ENCODE results near the gene ARF1. TPM values are rescaled to one million over a fixed set of nuclear protein-coding genes. Genes with fewer than 3 reads are reported as not detected.

The ARF1 gene
- total and polyA plus RNA-seq, 4 donors: 232 to 356 (median 320) TPM

DNA sequence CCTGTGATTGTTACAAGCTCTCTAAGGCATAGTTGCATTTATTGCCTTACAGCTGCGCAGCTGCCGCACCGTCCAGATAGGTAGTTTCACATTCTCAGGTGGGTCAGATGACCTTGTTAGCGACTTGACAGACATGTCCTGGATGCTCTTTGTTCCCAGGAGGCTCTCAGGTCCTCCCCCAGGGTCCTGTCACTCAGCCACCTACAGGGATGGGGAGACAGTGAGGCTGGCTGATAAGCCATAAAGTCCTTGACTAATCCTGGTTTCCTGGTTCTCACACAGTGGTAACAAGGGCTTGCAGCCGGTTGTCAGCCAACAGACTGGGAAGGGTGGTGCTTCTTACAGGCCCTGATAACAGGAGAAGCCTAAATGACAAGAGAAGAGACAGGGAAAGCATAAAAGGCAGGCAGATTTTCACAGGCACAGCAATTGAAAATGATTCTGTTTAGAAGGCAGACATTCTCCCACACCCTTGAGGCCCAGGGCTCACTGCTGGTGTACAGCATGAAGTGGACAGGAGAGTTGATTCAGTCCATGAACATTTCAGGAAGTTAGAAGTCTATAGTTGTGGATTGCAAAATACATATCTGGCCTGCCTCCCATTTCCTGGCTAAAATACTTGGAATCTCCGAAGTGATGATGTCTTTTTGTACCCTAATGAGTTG lies 2.9 kb downstream of the ARF1 start:
- ATAC-seq (ENCODE audit: low FRiP score): no peak
- no peaks in the 10 kb centered on the region for H3K27me3 ChIP-seq (ENCODE audit: control insufficient read depth in 1 of 2, insufficient read depth in 2 of 2, low read length in 1 of 2)
- peaks cover 2 to 18% of the 10 kb centered on the region in 2 donors for H3K4me1 ChIP-seq (ENCODE audit: control insufficient read depth in 1 of 2, insufficient read depth in 2 of 2, low read length in 2 of 2)
- H3K4me3 ChIP-seq (ENCODE audit: low read length in 2 of 2): no peak overlapping the region
- intact Hi-C loops (cut with DNase I): loop anchor here in 1 of 2 donors (10.0 kb wide), 1 partner anchor 741 kb away; no protein-coding TSS in a partner anchor
- H3K9me3 ChIP-seq (ENCODE audit: control insufficient read depth, low read length): no peaks in the 10 kb centered on the region
- no peak overlapping the region for H3K27ac ChIP-seq (ENCODE audit: low read depth in 1 of 2, low read length in 2 of 2)
- no peaks in the 10 kb centered on the region for H3K36me3 ChIP-seq (ENCODE audit: control insufficient read depth in 1 of 2, insufficient read depth in 2 of 2, low read length in 1 of 2)
- WGBS, 2 donors: 43 to 44% methylated on average over 6 of the region's 6 CpGs
- peak; percentile 45 to 49 for DNase-seq

DNA sequence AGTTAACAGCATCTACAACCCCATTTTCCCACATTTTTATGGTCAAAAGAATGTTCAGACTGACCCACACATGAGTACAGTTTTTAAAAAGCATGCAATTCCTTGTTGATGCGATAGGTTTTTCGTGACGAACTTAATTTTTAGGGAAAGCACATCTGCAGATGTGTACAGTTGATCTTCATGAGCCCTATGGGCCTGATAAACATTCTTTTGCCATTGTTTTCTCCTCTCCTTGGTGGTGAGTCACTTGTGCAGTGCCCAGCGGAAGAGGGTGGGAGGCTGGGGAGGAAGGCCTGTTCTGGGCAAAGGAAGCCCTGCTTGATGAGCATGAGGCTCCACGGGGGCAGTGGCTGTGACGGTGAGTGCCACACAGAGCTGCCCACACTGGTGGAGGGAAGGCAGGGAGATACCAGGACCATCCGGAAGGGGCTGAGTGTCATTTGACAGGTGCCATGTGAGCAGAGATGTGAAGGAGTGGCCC lies 5.3 kb downstream of the ARF1 start:
- H3K36me3 ChIP-seq (ENCODE audit: control insufficient read depth in 1 of 2, insufficient read depth in 2 of 2, low read length in 1 of 2): no peaks in the 10 kb centered on the region
- H3K27me3 ChIP-seq (ENCODE audit: control insufficient read depth in 1 of 2, insufficient read depth in 2 of 2, low read length in 1 of 2): no peaks in the 10 kb centered on the region
- H3K27ac ChIP-seq (ENCODE audit: low read depth in 1 of 2, low read length in 2 of 2): no peak overlapping the region
- intact Hi-C loops (cut with DNase I): loop anchor here in 1 of 2 donors (10.0 kb wide), 1 partner anchor 743 kb away; no protein-coding TSS in a partner anchor
- 31 to 38% methylated on average over 7 of the region's 7 CpGs for WGBS, 2 donors
- no peaks in the 10 kb centered on the region for H3K9me3 ChIP-seq (ENCODE audit: control insufficient read depth, low read length)
- H3K4me1 ChIP-seq (ENCODE audit: control insufficient read depth in 1 of 2, insufficient read depth in 2 of 2, low read length in 2 of 2): peaks cover 2 to 21% of the 10 kb centered on the region in 2 donors
- no peak overlapping the region for H3K4me3 ChIP-seq (ENCODE audit: low read length in 2 of 2)
- ATAC-seq (ENCODE audit: low FRiP score) (no peak), DNase-seq (peak; percentile 69 to 84)

DNA sequence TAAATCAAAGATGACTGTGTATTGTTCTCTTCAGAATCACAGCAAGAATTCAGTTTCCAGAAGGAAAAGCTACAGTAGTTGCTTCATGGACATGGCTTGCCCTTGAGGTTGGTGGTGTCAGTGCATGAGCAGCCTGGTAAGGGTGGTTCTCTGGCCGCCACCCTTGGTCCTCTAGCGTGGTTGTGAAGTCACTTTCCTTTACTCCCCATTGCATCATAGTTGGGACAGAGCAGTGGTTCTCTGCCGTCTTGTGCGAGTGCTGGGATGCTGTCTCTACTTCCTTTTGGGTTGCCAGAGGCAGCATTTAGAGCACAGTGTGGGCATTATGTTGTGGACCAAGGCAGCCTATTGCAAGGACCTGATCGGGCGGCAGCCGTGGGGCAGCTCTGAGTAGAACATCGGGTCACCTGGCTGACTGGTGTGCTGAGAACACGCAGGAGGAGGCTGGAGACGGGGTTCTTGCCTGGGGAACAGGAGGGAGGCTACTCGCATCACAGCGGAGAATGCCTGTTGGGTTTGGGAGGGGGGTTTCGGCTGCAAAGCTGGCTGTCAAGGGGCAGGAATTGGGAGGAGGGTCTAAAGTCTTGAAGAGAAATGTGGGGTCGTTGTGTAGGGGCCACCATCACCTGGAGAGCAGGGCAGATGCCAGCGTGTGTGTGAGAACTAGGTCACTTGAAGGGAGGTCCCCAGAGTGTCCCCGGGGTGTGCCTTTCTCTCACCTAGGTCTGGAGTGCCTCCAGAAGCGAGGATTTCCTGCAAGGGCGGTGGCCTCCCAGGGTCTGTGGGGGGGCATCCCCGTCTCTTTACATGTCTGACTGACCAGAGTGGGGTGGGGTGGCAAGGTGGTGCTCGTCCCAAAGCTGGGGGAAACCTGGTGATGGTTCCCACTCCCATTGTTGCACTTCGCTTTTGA lies 6.3 kb downstream of the ARF1 start:
- no peak overlapping the region for H3K27ac ChIP-seq (ENCODE audit: low read depth in 1 of 2, low read length in 2 of 2)
- ATAC-seq (ENCODE audit: low FRiP score) (no peak), DNase-seq (peak; percentile 40 to 72)
- 72 to 77% methylated on average over 21 of the region's 21 CpGs for WGBS, 2 donors
- H3K36me3 ChIP-seq (ENCODE audit: control insufficient read depth in 1 of 2, insufficient read depth in 2 of 2, low read length in 1 of 2): no peaks in the 10 kb centered on the region
- peaks cover 2 to 21% of the 10 kb centered on the region in 2 donors for H3K4me1 ChIP-seq (ENCODE audit: control insufficient read depth in 1 of 2, insufficient read depth in 2 of 2, low read length in 2 of 2)
- intact Hi-C loops (cut with DNase I): loop anchor here in 1 of 2 donors (10.0 kb wide), 1 partner anchor 744 kb away; no protein-coding TSS in a partner anchor
- no peaks in the 10 kb centered on the region for H3K9me3 ChIP-seq (ENCODE audit: control insufficient read depth, low read length)
- no peak overlapping the region for H3K4me3 ChIP-seq (ENCODE audit: low read length in 2 of 2)
- H3K27me3 ChIP-seq (ENCODE audit: control insufficient read depth in 1 of 2, insufficient read depth in 2 of 2, low read length in 1 of 2): no peaks in the 10 kb centered on the region

DNA sequence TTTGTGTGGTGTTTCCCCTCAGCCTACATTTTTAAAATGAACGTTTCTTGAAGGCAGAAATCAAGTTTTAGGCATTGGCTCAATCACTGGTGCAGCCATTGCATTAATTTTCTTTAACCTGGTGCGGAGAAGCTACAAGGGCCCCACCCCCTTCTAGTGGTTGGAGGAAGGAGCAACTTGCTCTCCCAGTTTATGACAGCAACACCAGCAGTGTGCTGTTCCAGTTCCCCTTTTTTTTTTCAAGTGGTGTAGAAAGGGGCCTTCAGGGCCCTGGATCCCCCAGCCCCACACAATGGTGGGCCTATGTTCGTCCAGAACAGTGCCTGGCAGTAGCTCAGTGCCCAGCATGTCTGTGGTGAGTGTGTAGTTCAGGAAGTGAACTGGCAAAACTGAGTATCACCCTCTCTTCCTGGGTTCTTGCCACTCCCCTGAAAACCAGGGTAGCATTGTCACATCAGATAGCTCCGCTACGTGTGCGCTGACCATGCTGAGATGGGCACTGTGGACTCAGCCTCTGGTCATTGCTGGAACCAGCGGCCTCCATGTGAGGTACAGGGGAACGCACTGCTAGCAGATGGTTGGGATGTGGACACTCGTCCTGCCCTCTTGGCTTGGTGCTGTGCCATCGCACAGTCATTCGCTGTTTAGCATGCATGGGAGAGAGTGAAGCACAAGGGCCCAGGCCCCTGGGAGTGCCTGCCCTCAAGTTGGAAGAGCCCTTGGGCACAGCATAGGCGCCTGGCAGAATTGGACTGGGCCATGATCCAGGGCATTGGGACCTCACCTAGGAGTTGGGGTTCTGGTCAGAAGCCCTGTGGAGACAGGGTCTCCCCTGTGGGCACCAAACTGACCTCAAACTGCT lies 7.2 kb downstream of the ARF1 start:
- intact Hi-C loops (cut with DNase I): loop anchor here in 1 of 2 donors (10.0 kb wide), 1 partner anchor 745 kb away; no protein-coding TSS in a partner anchor
- no peaks in the 10 kb centered on the region for H3K27me3 ChIP-seq (ENCODE audit: control insufficient read depth in 1 of 2, insufficient read depth in 2 of 2, low read length in 1 of 2)
- H3K9me3 ChIP-seq (ENCODE audit: control insufficient read depth, low read length): peaks cover 2% of the 10 kb centered on the region
- H3K36me3 ChIP-seq (ENCODE audit: control insufficient read depth in 1 of 2, insufficient read depth in 2 of 2, low read length in 1 of 2): no peaks in the 10 kb centered on the region
- H3K4me3 ChIP-seq (ENCODE audit: low read length in 2 of 2): no peak overlapping the region
- peaks cover under 1 to 19% of the 10 kb centered on the region in 2 donors for H3K4me1 ChIP-seq (ENCODE audit: control insufficient read depth in 1 of 2, insufficient read depth in 2 of 2, low read length in 2 of 2)
- DNase-seq (no peak), ATAC-seq (ENCODE audit: low FRiP score) (no peak)
- WGBS, 2 donors: 65 to 67% methylated on average over 12 of the region's 12 CpGs
- H3K27ac ChIP-seq (ENCODE audit: low read depth in 1 of 2, low read length in 2 of 2): no peak overlapping the region

DNA sequence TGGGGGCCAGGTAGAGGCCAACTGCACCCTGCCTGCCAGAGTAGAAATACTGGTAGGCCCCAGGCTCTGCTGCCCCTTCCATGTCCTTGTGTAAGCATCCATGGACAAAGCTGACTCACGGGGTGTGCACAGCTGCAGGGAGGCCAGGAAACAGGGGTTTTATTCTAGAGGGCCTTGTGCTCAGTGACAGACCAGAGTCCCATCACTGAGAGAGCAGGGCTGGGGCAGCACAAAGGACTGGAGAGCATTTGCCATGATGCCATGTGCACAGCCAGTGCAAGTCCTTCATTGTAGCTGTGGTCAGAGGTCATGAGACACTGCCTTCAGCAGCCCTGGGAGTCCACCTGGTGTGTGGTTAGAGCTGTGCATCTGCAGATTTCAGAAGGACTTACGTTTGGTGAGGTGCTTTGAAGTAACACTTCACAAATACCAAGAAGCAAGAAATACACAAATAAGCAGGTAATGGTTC lies 8.1 kb downstream of the ARF1 start:
- intact Hi-C loops (cut with DNase I): no loop called here
- H3K4me3 ChIP-seq (ENCODE audit: low read length in 2 of 2): no peak overlapping the region
- no peaks in the 10 kb centered on the region for H3K36me3 ChIP-seq (ENCODE audit: control insufficient read depth in 1 of 2, insufficient read depth in 2 of 2, low read length in 1 of 2)
- 18 to 21% methylated on average over 2 of the region's 2 CpGs for WGBS, 2 donors
- peaks cover 0 to 11% of the 10 kb centered on the region in 2 donors for H3K4me1 ChIP-seq (ENCODE audit: control insufficient read depth in 1 of 2, insufficient read depth in 2 of 2, low read length in 2 of 2)
- ATAC-seq (ENCODE audit: low FRiP score) (no peak), DNase-seq (no peak)
- H3K27me3 ChIP-seq (ENCODE audit: control insufficient read depth in 1 of 2, insufficient read depth in 2 of 2, low read length in 1 of 2): no peaks in the 10 kb centered on the region
- H3K27ac ChIP-seq (ENCODE audit: low read depth in 1 of 2, low read length in 2 of 2): no peak overlapping the region
- peaks cover 2% of the 10 kb centered on the region for H3K9me3 ChIP-seq (ENCODE audit: control insufficient read depth, low read length)

DNA sequence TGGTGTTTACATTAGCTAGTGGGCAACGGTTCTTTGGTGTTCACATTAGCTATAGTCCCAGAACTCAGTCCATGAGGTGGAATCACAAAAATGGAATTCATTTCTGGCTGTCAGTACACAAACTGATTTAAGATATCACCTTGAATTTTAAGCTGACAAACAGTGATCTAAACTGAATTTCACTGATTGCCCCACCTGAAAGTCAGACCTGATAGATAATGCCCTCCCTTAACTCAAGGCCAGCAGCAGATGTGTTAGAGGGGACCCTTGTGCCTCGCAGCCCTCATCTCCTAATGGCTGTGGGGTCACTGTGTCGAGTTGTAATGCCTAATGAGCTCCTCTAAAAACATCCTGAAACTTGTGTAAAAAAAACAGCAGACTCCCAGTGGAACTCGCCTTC lies 8.6 kb downstream of the ARF1 start:
- no peak for DNase-seq
- 37 to 45% methylated on average over 4 of the region's 4 CpGs for WGBS, 2 donors
- peaks cover 0 to 11% of the 10 kb centered on the region in 2 donors for H3K4me1 ChIP-seq (ENCODE audit: control insufficient read depth in 1 of 2, insufficient read depth in 2 of 2, low read length in 2 of 2)
- no peaks in the 10 kb centered on the region for H3K36me3 ChIP-seq (ENCODE audit: control insufficient read depth in 1 of 2, insufficient read depth in 2 of 2, low read length in 1 of 2)
- no peak for ATAC-seq (ENCODE audit: low FRiP score)
- peaks cover 2% of the 10 kb centered on the region for H3K9me3 ChIP-seq (ENCODE audit: control insufficient read depth, low read length)
- intact Hi-C loops (cut with DNase I): no loop called here
- no peak overlapping the region for H3K4me3 ChIP-seq (ENCODE audit: low read length in 2 of 2)
- H3K27me3 ChIP-seq (ENCODE audit: control insufficient read depth in 1 of 2, insufficient read depth in 2 of 2, low read length in 1 of 2): no peaks in the 10 kb centered on the region
- H3K27ac ChIP-seq (ENCODE audit: low read depth in 1 of 2, low read length in 2 of 2): no peak overlapping the region

DNA sequence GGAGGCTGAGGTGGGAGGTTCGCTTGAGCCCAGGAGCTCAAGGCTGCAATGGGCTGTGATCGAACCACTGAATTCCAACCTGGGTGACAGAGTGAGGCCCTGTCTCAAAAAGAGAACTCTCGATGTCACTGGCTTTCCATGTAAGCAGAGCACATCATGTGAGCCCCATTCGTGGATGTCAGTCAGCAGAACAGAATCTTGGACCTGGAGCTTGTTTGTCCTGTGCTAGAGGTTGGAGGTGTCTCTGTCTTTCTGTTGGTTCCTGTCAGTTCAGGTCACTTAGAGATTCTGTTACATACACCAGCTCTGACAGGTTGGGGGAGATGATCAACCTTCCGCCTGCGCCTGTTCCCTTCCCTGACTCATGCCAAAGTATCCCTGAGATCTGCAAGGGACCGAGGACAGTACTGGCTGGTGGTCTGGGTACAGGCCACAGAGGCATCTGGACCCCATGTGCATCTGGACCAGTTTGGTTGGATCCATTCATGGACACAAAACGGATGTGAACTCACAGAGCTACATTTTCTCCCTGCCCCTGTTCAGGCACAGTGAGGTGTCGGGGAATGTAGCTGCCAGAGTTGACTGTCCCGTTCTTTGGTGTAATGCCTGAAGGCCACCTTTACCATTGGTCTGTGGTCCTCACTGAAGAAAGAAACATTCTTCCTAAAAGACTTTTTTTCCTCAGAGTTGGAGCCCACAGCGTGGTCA lies 10.0 kb downstream of the ARF1 start:
- Histone ChIP-seq H3K27ac (ENCODE audit: low read depth in 1 of 2, low read length in 2 of 2) (no peak overlapping the region), H3K36me3 (ENCODE audit: control insufficient read depth in 1 of 2, insufficient read depth in 2 of 2, low read length in 1 of 2) (peaks cover 0 to 3% of the 10 kb centered on the region in 2 donors), H3K27me3 (ENCODE audit: control insufficient read depth in 1 of 2, insufficient read depth in 2 of 2, low read length in 1 of 2) (no peaks in the 10 kb centered on the region), H3K4me3 (ENCODE audit: low read length in 2 of 2) (no peak overlapping the region), H3K9me3 (ENCODE audit: control insufficient read depth, low read length) (peaks cover 2% of the 10 kb centered on the region), H3K4me1 (ENCODE audit: control insufficient read depth in 1 of 2, insufficient read depth in 2 of 2, low read length in 2 of 2) (peaks cover 0 to 11% of the 10 kb centered on the region in 2 donors)
- DNase-seq (no peak), ATAC-seq (ENCODE audit: low FRiP score) (no peak)
- intact Hi-C loops (cut with DNase I): no loop called here
- WGBS, 2 donors: 88 to 90% methylated on average over 11 of the region's 11 CpGs
